Suppressor macrophage (primary cell): ENCODE measurements around the gene CAPN10.

Experiments
- DNase-seq, 4 experiments: peaks; one replicate each; pipeline ENCODE4 v3.0.0-alpha.2; 2020 to 2022

Gene CAPN10

GRCh38 chr2:240590681-240591111 lies 4.2 kb downstream of the CAPN10 start:
- no peak for DNase-seq

GRCh38 chr2:240591226-240591625 lies 4.7 kb downstream of the CAPN10 start:
- no peak for DNase-seq

GRCh38 chr2:240591784-240592183 lies 5.2 kb downstream of the CAPN10 start:
- no peak for DNase-seq

GRCh38 chr2:240593026-240593702 lies 6.6 kb downstream of the CAPN10 start:
- no peak for DNase-seq

GRCh38 chr2:240593703-240594451 lies 7.3 kb downstream of the CAPN10 start:
- peak in 1 of 4 experiments; percentile 1 for DNase-seq

GRCh38 chr2:240594511-240595380 lies 8.2 kb downstream of the CAPN10 start:
- DNase-seq = peak in 1 of 4 experiments; percentile 1

- peak; percentile 35 to 68 (median 56) for DNase-seq
Measured at GRCh38 chr2:240595381-240596079, 9.0 kb downstream of the CAPN10 start.

- no peak for DNase-seq
Measured at GRCh38 chr2:240596080-240596460, 9.5 kb downstream of the CAPN10 start.

GRCh38 chr2:240596491-240596931 lies 10.0 kb downstream of the CAPN10 start:
- DNase-seq = no peak

GRCh38 chr2:240597054-240597418 lies 10.5 kb downstream of the CAPN10 start:
- no peak for DNase-seq

GRCh38 chr2:240597419-240598181 lies 11.1 kb downstream of the CAPN10 start:
- DNase-seq = no peak

- no peak for DNase-seq
Measured at GRCh38 chr2:240598311-240598911, 11.9 kb downstream of the CAPN10 start.

- no peak for DNase-seq
Measured at GRCh38 chr2:240599141-240599583, 12.6 kb downstream of the CAPN10 start.

GRCh38 chr2:240600451-240600961 lies 14.0 kb downstream of the CAPN10 start:
- DNase-seq = no peak

GRCh38 chr2:240601061-240601830 lies 14.7 kb downstream of the CAPN10 start:
- DNase-seq = no peak

GRCh38 chr2:240601831-240602160 lies 15.3 kb downstream of the CAPN10 start:
- no peak for DNase-seq

GRCh38 chr2:240602266-240603050 lies 15.9 kb downstream of the CAPN10 start:
- DNase-seq = no peak

- DNase-seq = no peak
Measured at GRCh38 chr2:240603081-240603835, 16.7 kb downstream of the CAPN10 start.

- DNase-seq = no peak
Measured at GRCh38 chr2:240603846-240604245, 17.3 kb downstream of the CAPN10 start.
